Stimulated activated CD8-positive, alpha-beta memory T cell treated with anti-CD3 and anti-CD28 coated beads, Interleukin-7, amount 100 ng/mL, for 24 hours (primary cell): ENCODE results near the gene TRIM5.
"Not testable (repeated sequence)": the region's sequence is repeated elsewhere in the genome, so short reads cannot be mapped to it uniquely, and the experiment has no call there.

Experiments used
- DNase-seq: peaks from one replicate; pipeline ENCODE4 v3.0.0-alpha.2; 2020; ENCODE audit warnings: low read depth

TRIM5 gene

GRCh38 chr11:5688482-5688881 is 3.6 kb upstream of the TRIM5 start:
- DNase-seq = no peak

- DNase-seq = no peak
Observed at GRCh38 chr11:5686426-5686825, 1.6 kb upstream of the TRIM5 start.

DNA sequence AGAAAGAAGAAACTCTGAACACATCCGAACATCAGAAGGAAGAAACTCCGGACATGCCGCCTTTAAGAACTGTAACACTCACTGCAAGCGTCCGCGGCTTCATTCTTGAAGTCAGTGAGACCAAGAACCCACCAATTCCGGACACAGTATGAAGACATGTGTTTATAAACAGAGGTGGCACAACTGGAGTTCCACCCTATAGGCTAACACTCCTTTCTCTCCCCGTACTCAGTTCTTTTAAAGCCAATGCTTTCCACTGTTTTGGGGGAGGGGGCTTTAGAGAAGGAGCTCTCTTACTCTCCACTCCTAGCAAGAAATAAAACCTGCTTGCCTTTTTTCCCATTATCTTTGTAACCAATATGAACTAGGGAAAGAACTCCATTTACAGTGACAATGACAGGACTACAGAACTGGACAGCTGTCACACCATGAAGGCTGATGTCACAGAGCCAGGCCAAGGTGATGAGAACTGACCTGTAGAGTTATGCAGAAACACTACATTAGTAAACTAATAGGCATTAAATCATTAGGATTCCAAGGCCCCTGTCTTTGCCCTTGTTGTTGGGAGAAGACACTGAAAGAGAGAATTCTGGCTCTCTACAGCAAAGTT is 733 bp downstream of the TRIM5 start:
- no peak for DNase-seq

DNA sequence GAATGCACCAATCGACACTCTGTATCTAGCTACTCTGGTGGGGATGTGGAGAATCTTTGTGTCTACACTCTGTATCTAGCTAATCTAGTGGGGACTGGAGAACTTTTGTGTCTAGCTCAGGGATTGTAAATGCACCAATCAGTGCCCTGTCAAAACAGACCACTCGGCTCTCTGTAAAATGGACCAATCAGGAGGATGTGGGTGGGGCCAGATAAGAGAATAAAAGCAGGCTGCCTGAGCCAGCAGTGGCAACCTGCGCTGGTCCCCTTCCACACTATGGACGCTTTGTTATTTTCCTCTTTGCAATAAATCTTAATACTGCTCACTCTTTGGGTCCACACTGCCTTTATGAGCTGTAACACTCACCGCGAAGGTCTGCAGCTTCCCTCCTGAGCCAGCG is 1.3 kb downstream of the TRIM5 start:
- not testable (repeated sequence) for DNase-seq

- not testable (repeated sequence) for DNase-seq
Observed at GRCh38 chr11:5682890-5683441, 1.9 kb downstream of the TRIM5 start.

DNA sequence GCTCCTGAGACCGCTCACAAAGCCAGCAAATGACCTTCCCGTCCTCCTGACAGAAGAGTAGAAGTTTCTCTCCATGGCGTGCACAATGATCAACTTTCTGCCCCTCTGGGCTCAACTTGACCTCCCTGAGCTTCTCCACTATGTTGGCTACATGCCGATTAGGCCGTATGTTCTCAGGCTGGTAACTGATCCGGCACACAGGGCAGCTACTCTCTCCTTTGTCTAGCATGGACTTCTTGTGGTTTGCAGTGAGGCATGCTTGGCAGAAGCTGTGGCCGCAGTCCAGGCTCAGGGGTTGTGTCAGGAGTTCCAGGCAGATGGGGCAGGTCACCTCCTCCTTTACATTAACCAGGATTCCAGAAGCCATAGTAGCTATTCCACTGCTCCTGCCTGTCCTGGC is 5.1 kb downstream of the TRIM5 start:
- no peak for DNase-seq

- DNase-seq = no peak
Observed at GRCh38 chr11:5674391-5674790, 10.5 kb downstream of the TRIM5 start.

DNA sequence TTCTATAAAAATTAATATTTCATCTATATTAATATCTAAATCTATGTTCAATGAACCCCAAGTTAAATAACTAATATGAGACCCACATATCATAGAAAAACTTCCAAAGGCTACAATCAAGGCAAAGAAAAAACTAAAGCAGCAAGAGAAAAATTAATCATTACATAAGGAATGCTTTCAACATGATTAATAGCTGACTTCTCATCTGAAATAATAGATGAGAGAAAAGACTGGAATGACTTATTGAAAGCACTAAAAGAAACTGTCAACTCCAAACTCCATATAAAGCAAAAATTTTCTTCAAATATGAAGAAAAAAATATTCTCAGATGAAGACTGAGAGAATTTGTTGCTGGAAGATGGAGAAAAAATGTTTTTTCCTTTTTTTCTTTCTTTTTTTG is 13.0 kb downstream of the TRIM5 start:
- no peak for DNase-seq

DNA sequence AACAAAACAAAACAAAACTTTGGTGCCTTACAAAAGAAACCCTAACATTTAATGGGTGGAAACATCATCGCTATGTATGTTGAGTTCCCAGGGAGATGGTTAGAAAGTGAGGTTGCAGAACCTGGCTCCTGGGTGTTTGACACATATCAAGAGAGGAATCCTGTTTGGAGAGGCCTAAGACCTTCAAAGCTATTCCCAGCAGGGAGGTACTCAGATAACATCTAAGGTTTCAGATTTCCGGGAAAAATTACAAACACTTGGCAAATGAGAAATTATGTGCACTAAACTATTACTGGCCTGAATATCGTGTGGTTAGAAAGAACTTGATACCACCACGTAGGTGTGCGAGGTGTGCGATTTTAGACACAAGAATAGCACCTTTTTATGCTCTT is 18.5 kb downstream of the TRIM5 start:
- no peak for DNase-seq

- DNase-seq = no peak
Observed at GRCh38 chr11:5665746-5666401, 19.0 kb downstream of the TRIM5 start.

DNA sequence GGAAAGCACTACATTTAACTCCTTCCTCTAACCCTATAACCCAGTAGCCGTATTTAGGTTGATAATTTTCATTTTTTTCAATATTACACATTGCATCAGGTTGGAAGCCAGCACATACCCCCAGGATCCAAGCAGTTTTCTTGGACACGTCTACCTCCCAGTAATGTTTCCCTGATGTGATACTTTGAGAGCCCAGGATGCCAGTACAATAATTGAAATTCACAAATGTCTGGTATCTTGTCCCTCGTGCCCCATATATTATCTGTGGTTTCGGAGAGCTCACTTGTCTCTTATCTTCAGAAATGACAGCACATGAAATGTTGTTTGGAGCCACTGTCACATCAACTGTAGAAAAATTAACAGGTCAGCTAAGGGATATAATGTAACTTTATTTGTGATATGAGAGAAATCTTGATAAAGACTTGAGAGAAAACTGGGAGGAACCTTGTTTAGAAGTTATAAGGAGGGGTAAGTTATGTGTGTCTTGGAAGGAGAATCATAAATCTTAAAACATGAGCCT is 19.8 kb downstream of the TRIM5 start:
- no peak for DNase-seq

- DNase-seq = no peak
Observed at GRCh38 chr11:5663511-5663910, 21.4 kb downstream of the TRIM5 start.

GRCh38 chr11:5658318-5658717 is 26.6 kb downstream of the TRIM5 start:
- no peak for DNase-seq

DNA sequence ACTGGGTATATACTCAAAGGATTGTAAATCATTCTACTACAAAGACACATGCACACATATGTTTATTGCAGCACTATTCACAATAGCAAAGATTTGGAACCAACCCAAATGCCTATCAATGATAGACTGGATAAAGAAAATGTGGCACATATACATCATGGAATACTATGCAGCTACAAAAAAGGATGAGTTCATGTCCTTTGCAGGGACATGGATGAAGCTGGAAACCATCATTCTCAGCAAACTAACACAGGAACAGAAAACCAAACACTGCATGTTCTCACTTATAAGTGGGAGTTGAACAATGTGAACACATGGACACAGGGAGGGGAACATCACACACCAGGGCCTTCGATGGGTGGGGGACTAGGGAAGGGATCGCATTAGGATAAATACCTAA is 27.9 kb downstream of the TRIM5 start:
- not testable (repeated sequence) for DNase-seq

- no peak for DNase-seq
Observed at GRCh38 chr11:5655474-5655873, 29.4 kb downstream of the TRIM5 start.

- no peak for DNase-seq
Observed at GRCh38 chr11:5646139-5646538, 38.7 kb downstream of the TRIM5 start.

DNA sequence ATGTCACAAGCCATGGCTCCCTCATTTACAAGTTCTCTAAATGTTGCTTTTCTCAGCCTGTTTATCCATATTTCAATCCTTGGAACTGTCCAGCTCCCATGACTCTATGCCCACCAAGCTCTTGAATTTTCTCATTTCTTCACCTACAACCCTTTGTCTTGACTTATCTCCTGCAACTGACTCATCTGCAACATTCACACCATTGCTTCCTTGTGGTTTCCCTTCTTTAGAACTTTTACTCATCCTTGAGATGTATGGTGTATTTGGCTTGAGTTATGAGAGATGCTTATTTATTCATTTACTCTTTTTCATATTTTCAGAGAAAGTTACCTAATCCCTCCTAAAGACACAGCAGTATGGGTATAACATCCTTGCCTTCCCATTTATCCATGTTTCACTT is 41.3 kb downstream of the TRIM5 start:
- no peak for DNase-seq

DNA sequence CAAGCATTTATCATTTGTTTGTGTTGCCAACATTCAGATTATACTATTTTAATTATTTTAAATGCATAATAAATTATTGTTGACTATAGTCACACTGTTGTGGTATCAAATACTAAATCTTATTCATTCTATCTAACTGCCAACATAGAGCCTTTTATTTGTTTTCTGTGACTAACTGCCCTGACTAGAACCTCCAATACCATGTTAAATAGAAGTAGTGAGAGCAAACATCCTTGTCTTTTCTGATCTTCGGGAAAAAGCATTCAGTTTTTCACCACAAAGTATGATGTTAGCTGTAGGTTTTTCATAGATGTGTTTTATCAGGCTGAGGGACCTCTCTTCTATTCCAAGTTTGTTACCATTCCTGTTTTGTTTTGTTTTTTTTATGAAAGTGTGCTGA is 44.9 kb downstream of the TRIM5 start:
- DNase-seq = no peak

DNA sequence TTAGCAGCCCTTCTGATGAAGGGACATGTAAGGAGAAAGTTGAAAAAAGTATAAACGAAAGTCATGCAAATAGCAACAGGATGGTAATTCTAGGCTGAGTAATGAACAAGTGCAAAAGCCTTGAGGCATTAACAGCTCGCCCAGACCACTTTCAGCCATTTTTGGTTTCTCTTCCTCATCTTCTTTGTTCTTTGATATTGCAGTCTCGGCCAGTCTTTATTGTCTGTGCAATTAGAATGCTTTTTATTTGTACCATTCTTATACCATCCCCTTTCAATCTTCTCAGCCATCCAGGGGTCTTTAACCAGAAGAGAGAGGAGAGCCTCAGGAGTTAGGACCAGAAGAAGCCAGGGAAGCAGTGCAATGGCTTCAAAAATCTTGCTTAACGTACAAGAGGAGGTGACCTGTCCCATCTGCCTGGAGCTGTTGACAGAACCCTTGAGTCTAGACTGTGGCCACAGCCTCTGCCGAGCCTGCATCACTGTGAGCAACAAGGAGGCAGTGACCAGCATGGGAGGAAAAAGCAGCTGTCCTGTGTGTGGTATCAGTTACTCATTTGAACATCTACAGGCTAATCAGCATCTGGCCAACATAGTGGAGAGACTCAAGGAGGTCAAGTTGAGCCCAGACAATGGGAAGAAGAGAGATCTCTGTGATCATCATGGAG is 52.8 kb downstream of the TRIM5 start:
- DNase-seq = no peak

DNA sequence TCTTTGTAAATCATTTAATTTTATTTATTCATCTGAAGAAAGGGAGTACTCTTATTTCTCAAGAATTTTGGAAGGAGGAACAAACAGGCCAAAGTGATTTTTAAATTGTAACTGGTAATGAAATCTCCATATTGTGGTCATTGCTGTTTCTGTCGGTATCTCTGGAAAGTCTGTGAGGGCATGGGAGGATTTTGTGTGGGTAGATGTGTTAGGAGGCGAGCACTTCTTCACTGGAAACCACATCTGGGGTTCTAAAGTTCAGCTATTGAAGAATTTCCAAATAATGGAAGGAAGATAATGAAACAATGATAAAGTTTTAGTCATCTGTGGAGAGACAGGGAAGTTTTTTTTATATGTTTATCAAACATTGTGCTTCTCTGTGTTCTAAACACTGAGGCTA is 53.5 kb downstream of the TRIM5 start:
- DNase-seq = no peak

- DNase-seq = no peak
Observed at GRCh38 chr11:5626196-5626595, 58.7 kb downstream of the TRIM5 start.

DNA sequence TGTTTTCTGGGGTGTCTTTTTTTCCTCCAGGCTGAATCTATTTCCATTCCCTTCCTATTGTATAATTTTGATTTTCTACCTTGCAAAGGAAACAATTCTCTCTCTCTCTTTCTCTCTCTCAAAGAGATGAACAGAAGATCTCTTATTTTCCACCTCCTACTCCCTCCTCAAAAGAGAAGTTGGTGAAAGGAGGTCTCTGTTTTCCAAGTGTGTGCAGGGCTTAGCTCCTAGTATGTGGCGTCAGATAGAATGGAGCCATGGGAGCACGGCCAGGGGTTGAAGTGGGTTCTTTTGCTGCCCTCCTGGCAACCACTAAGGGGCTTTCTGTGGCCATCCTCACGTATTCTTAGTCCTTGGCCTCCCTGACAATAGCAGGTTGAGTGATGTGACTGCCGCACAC is 59.6 kb downstream of the TRIM5 start:
- no peak for DNase-seq
